ENCODE results near the gene RGS2.

RGS2 gene

DNA sequence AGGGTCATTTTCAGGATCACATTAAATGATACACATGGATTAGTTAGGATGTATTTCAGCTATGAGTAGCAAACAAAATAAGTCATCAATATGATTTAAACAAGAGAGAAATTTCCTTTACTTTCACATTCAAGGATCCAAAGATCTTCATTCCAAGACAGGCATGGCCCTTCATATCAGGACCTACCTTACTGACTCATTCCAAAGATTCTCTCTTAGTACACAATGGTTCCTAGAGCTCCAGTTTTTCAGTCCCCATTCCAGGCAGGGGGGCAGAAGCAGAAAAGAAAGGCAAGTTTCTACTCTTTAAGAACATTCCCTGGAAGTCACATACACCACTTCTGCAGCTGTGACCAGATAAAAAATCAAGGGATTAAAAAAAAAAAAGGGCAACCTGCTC is 23.7 kb downstream of the RGS2 start:
- no peak for DNase-seq

DNA sequence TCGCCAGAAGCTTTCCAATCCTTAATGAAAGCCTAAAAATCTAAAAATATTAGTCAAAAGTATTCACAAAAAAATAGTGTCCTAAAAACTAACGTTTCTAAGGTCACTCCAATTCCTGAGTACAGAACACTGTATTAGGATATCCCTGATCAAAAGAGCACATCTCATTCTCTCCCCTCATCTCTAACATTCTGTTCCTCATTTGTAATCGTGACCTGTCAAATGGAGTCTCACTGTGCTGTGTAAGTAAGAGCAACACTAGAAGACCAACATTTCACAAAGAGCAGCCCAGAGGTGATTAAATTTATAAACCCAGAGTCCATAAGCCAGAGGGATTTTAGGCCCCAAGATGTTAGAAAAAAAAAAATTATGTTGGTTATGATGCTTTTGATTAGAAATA is 26.3 kb downstream of the RGS2 start:
- no peak for DNase-seq

DNA sequence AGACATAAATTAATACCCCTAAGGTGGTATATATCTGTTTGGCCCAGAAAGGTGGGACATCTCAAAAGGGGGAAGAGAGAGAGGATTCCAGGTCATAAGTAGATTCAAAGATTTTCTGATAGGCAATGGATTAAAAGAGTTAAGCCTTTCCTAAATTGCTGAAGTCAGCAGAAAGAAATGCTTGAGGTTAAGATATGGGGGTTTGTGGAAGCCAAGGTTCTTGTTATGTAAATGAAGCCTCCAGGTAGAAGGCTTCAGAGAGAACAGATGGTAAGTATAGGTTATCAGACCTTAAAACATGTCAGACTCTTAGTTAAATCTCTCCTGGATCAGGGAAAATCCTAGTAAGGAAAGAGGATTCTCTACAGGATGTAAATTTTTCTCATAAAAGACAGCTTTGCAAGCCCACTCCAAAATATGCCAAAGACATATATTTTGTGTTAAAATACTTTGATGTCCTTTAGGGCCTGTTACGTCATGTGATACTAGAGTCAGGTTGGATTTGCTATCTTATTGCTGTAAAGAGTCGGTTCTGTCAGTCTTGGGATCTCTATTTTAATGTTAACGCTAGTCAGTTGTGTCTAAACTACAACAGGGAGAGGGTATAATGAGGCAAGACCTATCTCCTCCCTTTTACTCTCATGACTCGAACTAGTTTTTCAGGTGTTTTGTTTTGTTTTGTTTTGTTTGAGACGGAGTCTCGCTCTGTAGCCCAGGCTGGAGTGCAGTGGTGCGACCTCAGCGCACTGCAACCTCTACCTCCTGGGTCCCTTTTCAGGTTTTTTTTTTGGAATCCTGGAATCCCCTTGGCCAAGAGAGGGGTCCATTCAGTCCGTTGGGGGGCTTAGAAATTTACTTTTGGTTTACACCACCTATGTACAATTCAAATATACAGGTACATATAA is 30.6 kb downstream of the RGS2 start:
- DNase-seq, result no peak

DNA sequence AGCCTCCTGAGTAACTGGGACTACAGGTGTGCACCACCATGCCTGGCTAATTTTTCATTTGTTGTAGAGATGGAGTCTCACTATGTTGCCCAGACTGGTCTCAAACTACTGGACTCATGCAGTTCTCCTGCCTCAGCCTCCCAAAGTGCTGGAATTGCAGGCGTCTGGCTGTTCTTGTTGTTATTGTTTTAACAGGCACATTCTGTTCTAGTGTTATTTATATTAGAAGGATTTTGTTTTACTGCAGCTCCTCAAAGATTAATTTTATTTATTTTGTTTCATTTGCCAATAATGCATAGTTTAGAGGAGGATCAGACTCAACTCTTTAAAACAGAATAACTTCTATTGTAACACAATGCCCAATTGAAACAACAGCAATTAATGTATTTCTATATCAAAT is 35.5 kb downstream of the RGS2 start:
- DNase-seq, result no peak

DNA sequence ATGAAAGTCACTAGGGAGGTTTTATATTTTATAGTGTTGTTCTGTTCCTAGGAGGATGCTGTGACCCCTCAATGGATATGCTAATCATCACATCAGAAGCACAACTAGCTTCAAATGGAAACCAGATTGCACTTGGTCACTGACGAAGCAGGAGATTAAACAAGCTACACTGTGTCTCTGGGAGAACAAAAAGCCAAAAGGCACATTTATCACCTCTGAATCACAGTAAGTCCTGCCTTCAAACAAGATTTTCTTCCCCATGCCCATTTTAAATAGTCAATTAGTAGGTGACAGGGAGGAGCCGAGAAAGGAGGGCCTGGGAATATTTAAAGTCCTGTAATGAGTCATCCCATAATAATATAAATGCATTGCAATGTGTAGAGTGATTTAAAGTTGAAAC is 38.1 kb downstream of the RGS2 start:
- no peak for DNase-seq

DNA sequence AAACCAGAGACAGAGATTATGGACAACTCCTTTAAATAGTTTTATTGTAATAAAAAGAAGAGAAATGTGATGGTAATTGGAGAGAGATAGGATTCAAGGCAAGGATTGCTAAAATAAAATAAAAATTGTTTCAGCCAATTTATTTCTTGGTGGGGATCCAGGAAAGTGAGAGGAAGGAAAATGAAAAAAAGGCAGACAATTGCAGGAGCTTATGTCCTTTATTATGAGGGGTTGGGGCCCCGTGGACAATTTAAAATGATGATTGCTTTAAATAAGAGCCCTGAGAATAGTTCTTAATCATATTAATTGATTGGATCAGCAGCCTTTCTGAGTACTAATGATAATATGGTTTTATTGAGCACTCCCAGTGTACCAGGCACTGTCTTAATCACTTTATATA is 40.2 kb downstream of the RGS2 start:
- no peak for DNase-seq

DNA sequence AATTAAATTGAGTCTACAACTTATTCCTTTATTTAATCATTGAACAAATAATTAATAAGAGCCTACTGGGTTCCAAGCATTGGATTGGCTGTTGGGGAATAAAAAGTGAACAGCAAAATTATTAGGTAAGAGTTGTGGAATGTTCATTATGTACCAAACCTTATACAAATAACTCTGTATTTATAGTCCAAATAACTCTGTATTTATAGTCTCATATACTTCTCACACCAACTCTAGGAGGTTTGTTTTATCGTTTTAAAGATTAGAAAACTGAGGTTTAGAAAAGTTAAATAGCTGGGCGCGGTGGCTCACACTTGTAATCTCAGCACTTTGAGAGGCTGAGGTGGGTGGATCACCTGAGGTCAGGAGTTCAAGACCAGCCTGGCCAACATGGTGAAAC is 40.6 kb downstream of the RGS2 start:
- no peak for DNase-seq

DNA sequence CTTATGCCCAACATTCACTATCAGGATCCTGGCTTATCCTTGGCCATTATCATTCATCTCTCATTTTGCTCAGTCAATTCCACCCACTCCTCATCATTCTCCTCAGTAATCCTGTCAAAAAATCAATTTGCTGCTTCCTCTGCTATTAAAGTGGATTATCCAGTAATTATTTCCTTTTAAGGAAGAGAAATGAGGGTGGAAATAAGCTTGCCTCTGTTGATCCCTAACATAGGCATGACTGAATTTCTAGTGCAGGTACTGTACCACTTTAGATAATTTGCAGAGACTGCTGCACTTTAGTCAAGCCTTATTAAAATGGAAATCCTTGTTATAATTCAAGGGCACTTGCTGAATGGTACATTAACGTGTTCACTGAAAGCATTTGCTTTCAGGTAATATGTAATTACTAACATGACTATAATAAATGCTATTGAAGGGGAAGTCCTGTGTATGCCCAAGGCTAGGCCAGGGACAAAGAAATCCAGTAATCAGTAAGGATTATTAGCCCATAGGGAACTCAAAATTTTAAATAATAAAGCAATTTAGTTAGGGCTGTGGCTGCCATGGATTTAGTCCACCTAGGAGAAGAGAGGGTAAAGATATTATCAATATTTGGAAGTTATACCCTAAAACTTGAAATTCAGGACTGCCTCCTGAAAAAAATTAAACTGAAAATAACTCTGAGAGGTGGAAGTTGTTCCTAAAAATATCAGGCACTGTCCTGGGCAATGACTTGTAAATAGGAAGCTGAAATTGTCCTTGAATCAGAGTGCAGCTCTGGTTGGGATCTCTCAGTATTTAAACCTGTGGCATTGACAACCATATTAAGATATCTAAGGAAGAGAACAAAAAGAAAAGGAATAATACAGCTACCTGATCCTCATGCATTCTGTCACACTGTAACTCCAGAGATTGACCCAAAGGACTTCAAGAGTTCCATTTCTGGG is 43.4 kb downstream of the RGS2 start:
- DNase-seq, result peak; percentile 89

DNA sequence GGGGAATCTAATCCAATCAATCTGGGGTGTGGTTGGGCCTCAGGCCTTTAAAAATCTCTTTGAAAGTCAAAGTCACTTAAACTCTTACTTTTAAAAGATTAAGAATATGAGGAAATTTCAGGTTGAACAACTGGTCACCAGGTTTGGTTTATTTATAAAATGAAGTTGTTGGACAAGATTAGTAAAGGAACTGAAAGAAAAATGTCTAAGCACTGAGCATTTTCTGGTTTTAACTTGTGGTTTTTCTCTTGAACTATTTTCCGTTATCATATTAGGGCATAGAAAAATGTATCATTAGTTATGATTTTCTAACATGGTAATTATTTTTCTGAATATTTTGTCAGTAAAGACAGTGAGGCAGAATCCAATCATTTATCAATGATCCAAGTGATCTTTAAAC is 49.6 kb downstream of the RGS2 start:
- no peak for DNase-seq

DNA sequence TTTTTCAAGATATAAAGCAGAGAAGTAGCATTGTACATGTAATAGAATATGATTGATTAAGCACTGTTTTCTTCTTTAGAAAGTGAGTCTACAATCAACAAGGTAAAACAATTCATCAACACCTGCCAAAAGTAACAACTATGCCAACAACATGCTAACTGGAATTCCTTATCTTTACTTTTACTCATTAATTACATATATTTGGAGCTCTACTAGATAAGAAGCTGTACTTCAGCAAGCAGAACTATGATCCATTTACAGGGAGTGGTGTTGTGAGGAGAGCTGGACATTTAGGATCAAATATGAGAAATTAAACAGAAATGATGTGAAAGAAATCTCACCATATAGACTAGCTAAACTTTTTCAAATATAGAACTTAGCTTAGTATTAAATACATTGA is 51.0 kb downstream of the RGS2 start:
- DNase-seq, result no peak

DNA sequence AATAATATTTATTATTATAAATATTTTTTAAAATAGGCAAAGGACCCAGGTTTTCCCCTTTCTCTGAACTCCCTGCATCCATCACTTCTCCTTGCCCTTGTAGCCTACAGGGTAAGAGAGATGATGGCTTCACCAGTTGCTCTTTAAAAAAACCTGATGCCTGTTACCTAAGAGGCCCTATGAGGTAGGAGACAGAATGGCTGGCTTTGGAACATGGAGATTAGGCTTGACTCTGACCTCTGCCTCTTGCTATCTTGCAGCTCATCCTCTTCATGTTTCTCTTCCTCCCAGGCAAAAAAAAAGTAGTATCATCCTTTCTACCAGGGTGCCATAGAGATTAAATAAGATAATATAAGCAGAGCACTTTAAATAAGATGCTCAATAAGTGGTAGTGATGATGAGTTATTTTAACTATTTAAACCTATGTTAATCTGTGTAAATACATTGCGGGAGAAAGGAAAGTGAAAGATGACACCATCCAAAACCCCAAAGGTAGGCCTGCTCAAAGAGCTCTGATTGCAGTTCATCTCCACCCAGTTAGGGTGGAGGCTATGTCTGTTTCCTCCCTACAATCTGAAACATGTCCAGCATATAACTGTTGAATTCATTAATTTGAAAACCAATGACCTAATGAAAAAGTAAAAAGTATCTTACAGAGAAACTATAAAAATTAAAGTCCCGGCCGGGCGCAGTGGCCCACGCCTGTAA is 51.8 kb downstream of the RGS2 start:
- DNase-seq, result no peak

DNA sequence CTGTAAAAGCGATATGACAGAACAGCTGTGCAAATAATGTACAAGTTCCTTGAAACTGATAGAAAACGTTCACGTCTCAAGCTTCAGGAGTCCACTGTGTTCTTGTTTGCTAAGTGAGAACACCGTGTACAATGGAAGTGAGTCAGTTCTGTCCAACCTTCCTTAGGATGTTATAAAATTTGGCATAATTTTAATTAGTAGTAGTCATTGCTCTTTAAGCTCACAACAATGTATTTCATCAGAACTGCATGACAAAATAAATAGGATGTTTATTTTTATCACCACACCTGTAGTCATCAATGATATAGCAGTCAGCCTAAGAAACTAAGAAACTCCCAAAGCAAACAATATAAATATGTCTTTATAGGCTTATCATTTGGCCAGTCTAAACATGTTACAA is 53.0 kb downstream of the RGS2 start:
- no peak for DNase-seq

Measured in NCI-H2081 treated with DMSO at 0.1 percent for 48 hours (cell line).